ENCODE results near the gene CTDP1. TPM values are rescaled to one million over a fixed set of nuclear protein-coding genes. Genes with fewer than 3 reads are reported as not detected.

CTDP1 gene
- total and polyA plus RNA-seq, 4 donors = 2.7 to 13.9 (median 10.5) TPM

GRCh38 chr18:79795446-79795845 lies 115.8 kb downstream of the CTDP1 start:
- no peaks in the 10 kb centered on the region for H3K36me3 ChIP-seq (ENCODE audit: control insufficient read depth in 4 of 4, insufficient read depth in 3 of 4, low read depth in 1 of 4, low read length in 3 of 4)
- peaks cover 0 to 3% (median 0%) of the 10 kb centered on the region in 4 donors for H3K9me3 ChIP-seq (ENCODE audit: control insufficient read depth in 4 of 4, low read length in 3 of 4)
- no peak overlapping the region for H3K9ac ChIP-seq (ENCODE audit: low read depth in 1 of 2, low read length in 2 of 2)
- 89% methylated on average over 19 of the region's 19 CpGs for WGBS
- TF ChIP-seq SP1 (IDR thresholded peaks at IDR 0.05) (no peak), MAX (IDR thresholded peaks at IDR 0.05) (no peak), TAF1 (conservative IDR thresholded peaks at IDR 0.05) (no peak)
- TF ChIP-seq, protein P1, sequence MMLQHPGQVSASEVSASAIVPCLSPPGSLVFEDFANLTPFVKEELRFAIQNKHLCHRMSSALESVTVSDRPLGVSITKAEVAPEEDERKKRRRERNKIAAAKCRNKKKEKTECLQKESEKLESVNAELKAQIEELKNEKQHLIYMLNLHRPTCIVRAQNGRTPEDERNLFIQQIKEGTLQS (IDR thresholded peaks at IDR 0.05) = no peak
- DNase-seq (ENCODE audit: low spot score) = no peak
- peaks cover 3 to 13% (median 7%) of the 10 kb centered on the region in 4 donors for H3K4me1 ChIP-seq (ENCODE audit: control insufficient read depth in 4 of 4, insufficient read depth in 4 of 4, low read length in 3 of 4)
- no peak overlapping the region for H3K27ac ChIP-seq (ENCODE audit: low read depth in 1 of 2, low read length in 2 of 2)
- no peak overlapping the region for H3K4me3 ChIP-seq (ENCODE audit: low read depth in 1 of 3, low read length in 3 of 3)
- peaks cover 0 to 15% (median 12%) of the 10 kb centered on the region in 4 donors for H3K27me3 ChIP-seq (ENCODE audit: control insufficient read depth in 4 of 4, insufficient read depth in 4 of 4, low read length in 3 of 4)

- no peak for TF ChIP-seq FOXA1 (IDR thresholded peaks at IDR 0.05)
- TF ChIP-seq TAF1 (conservative IDR thresholded peaks at IDR 0.05) = no peak
- TF ChIP-seq REST (IDR thresholded peaks at IDR 0.05) = no peak
- TF ChIP-seq EGR1 (IDR thresholded peaks at IDR 0.05; ENCODE audit: low read depth in 2 of 2) = no peak
- peaks cover 3 to 13% (median 7%) of the 10 kb centered on the region in 4 donors for H3K4me1 ChIP-seq (ENCODE audit: control insufficient read depth in 4 of 4, insufficient read depth in 4 of 4, low read length in 3 of 4)
- 54% methylated on average over 7 of the region's 7 CpGs for WGBS
- no peaks in the 10 kb centered on the region for H3K36me3 ChIP-seq (ENCODE audit: control insufficient read depth in 4 of 4, insufficient read depth in 3 of 4, low read depth in 1 of 4, low read length in 3 of 4)
- H3K4me3 ChIP-seq (ENCODE audit: low read depth in 1 of 3, low read length in 3 of 3) = no peak overlapping the region
- no peak overlapping the region for H3K9ac ChIP-seq (ENCODE audit: low read depth in 1 of 2, low read length in 2 of 2)
- H3K27ac ChIP-seq (ENCODE audit: low read depth in 1 of 2, low read length in 2 of 2) = no peak overlapping the region
- H3K27me3 ChIP-seq (ENCODE audit: control insufficient read depth in 4 of 4, insufficient read depth in 4 of 4, low read length in 3 of 4) = peaks cover 0 to 15% (median 12%) of the 10 kb centered on the region in 4 donors
- no peak for DNase-seq (ENCODE audit: low spot score)
- H3K9me3 ChIP-seq (ENCODE audit: control insufficient read depth in 4 of 4, low read length in 3 of 4) = peaks cover 0 to 3% (median 0%) of the 10 kb centered on the region in 4 donors
Measured at GRCh38 chr18:79796016-79796415, 116.4 kb downstream of the CTDP1 start.

GRCh38 chr18:79796531-79797405 lies 117.2 kb downstream of the CTDP1 start:
- Histone ChIP-seq H3K9me3 (ENCODE audit: control insufficient read depth in 4 of 4, low read length in 3 of 4) (peaks cover 0 to 3% (median 0%) of the 10 kb centered on the region in 4 donors), H3K9ac (ENCODE audit: low read depth in 1 of 2, low read length in 2 of 2) (no peak overlapping the region), H3K27ac (ENCODE audit: low read depth in 1 of 2, low read length in 2 of 2) (no peak overlapping the region), H3K36me3 (ENCODE audit: control insufficient read depth in 4 of 4, insufficient read depth in 3 of 4, low read depth in 1 of 4, low read length in 3 of 4) (no peaks in the 10 kb centered on the region), H3K4me1 (ENCODE audit: control insufficient read depth in 4 of 4, insufficient read depth in 4 of 4, low read length in 3 of 4) (peaks cover 3 to 13% (median 7%) of the 10 kb centered on the region in 4 donors), H3K4me3 (ENCODE audit: low read depth in 1 of 3, low read length in 3 of 3) (no peak overlapping the region), H3K27me3 (ENCODE audit: control insufficient read depth in 4 of 4, insufficient read depth in 4 of 4, low read length in 3 of 4) (peaks cover 0 to 15% (median 12%) of the 10 kb centered on the region in 4 donors)
- no peak for DNase-seq (ENCODE audit: low spot score)
- WGBS = 26% methylated on average over 21 of the region's 21 CpGs
- no peak for TF ChIP-seq YY1 (IDR thresholded peaks at IDR 0.05)
- no peak for TF ChIP-seq FOXA2 (IDR thresholded peaks at IDR 0.05)
- TF ChIP-seq JUND (IDR thresholded peaks at IDR 0.05) = no peak
- no peak for TF ChIP-seq ZBTB33 (IDR thresholded peaks at IDR 0.05)
- TF ChIP-seq CTCF (IDR thresholded peaks at IDR 0.05; ENCODE audit: low read depth, low read length, missing input control) = no peak
- no peak for TF ChIP-seq FOXA1 (IDR thresholded peaks at IDR 0.05)
- no peak for TF ChIP-seq RAD21 (IDR thresholded peaks at IDR 0.05)
- TF ChIP-seq SP1 (IDR thresholded peaks at IDR 0.05) = no peak
- TF ChIP-seq, protein P1 (IDR thresholded peaks at IDR 0.05) = no peak
- TF ChIP-seq GABPA (IDR thresholded peaks at IDR 0.05 in 1 of 2, conservative IDR thresholded peaks at IDR 0.05 in 1 of 2) = no peak
- TF ChIP-seq RXRA (IDR thresholded peaks at IDR 0.05) = no peak

All from liver (tissue), 9 donors.